Measurements from ENCODE around the gene GEN1. TPM values are rescaled to one million over a fixed set of nuclear protein-coding genes. Genes with fewer than 3 reads are reported as not detected.

Gene GEN1
- total RNA-seq, 4 donors from 2014 or later, result 4.7 to 21.6 (median 6.6) TPM

DNA sequence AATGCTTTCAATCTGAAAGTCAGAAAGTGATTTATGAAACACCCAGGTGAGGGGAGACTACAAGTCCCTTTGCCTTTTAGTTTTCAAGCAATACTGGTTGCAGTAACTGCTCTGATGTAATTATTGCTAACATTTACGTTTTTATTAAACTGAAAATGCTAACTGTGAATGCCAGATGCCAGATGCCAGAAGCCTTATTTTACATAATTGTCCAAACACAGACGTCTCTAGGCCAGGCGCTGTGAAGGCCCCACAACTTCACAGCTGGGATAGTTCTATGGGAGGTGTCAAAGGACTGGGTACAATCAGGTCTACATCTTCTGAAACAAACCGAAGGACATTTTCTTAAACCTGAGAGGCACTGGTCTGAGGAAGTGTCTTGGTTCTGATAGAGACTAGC lies 34.8 kb downstream of the GEN1 start:
- intact Hi-C loops (cut with DNase I; ENCODE audit: low total_unique reads), result no loop called here
- H3K36me3 ChIP-seq, result no peaks in the 10 kb centered on the region
- H3K4me1 ChIP-seq, result no peaks in the 10 kb centered on the region
- TF ChIP-seq, protein P1, sequence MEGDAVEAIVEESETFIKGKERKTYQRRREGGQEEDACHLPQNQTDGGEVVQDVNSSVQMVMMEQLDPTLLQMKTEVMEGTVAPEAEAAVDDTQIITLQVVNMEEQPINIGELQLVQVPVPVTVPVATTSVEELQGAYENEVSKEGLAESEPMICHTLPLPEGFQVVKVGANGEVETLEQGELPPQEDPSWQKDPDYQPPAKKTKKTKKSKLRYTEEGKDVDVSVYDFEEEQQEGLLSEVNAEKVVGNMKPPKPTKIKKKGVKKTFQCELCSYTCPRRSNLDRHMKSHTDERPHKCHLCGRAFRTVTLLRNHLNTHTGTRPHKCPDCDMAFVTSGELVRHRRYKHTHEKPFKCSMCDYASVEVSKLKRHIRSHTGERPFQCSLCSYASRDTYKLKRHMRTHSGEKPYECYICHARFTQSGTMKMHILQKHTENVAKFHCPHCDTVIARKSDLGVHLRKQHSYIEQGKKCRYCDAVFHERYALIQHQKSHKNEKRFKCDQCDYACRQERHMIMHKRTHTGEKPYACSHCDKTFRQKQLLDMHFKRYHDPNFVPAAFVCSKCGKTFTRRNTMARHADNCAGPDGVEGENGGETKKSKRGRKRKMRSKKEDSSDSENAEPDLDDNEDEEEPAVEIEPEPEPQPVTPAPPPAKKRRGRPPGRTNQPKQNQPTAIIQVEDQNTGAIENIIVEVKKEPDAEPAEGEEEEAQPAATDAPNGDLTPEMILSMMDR (IDR thresholded peaks at IDR 0.05), result no peak
- TF ChIP-seq POLR2A (IDR thresholded peaks at IDR 0.05), result no peak
- H3K4me3 ChIP-seq, result no peak overlapping the region
- H3K27me3 ChIP-seq, result no peaks in the 10 kb centered on the region
- DNase-seq, result no peak
- H3K9me3 ChIP-seq, result no peaks in the 10 kb centered on the region
- no peak overlapping the region for H3K27ac ChIP-seq

DNA sequence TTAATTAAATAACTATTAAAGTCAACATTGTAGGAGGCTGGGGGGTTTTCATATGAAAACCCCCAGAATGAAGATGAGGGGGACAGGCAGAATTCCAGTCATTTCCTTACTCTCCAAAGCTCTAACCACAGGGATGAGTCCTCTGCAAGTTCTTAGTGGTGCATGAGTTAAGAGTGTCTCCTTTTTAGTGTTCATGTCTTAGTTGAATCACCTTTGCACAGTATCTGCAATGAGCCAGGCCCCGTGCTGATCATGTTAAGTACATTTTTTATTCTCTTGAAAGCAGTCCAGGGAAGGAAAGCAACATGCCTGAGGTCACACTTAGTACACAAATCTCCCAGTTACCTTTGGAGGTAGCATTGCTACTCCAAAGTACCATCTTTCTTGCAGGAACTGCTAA lies 36.6 kb downstream of the GEN1 start:
- Histone ChIP-seq H3K27ac (no peak overlapping the region), H3K4me3 (no peak overlapping the region), H3K9me3 (no peaks in the 10 kb centered on the region), H3K4me1 (no peaks in the 10 kb centered on the region), H3K36me3 (no peaks in the 10 kb centered on the region), H3K27me3 (no peaks in the 10 kb centered on the region)
- DNase-seq, result no peak
- TF ChIP-seq, protein P1 (IDR thresholded peaks at IDR 0.05), result no peak
- no peak for TF ChIP-seq POLR2A (IDR thresholded peaks at IDR 0.05)
- intact Hi-C loops (cut with DNase I; ENCODE audit: low total_unique reads), result no loop called here

DNA sequence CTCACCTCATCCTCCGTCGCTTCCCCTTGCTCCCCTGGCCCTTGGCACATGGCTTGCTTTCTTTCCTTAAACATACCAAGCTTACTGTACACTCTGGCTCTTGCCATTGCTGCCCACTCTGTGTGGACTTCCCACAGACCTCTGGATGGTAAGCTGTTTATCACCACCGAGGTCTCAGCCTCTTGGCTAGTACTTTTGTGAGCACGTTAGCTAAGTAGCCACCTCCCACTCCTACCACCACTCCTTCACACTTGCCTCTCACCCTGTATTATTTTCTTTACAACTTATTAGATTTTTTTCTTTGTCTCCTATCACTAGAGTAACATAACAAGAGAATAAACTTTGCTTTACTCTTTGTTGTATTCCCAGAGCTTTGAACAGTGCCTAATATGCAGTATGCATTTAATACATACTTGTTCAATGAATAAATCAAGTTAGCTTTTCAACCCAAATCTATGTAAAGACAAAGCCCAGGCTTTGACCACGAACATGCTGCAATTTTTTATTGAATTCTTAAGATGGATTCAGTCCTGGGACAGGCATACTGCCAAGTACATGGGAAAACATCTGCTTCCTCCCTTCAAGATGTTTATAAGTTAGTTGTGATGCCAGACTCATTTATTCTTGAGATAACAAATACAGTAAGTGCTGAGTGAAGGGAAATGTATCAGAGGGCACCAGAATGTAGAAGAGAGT lies 37.3 kb downstream of the GEN1 start:
- Histone ChIP-seq H3K4me1 (no peaks in the 10 kb centered on the region), H3K27ac (no peak overlapping the region), H3K36me3 (no peaks in the 10 kb centered on the region), H3K9me3 (no peaks in the 10 kb centered on the region), H3K27me3 (no peaks in the 10 kb centered on the region), H3K4me3 (no peak overlapping the region)
- DNase-seq, result no peak
- TF ChIP-seq, protein P1 (IDR thresholded peaks at IDR 0.05), result no peak
- no peak for TF ChIP-seq POLR2A (IDR thresholded peaks at IDR 0.05)
- intact Hi-C loops (cut with DNase I; ENCODE audit: low total_unique reads), result no loop called here

DNA sequence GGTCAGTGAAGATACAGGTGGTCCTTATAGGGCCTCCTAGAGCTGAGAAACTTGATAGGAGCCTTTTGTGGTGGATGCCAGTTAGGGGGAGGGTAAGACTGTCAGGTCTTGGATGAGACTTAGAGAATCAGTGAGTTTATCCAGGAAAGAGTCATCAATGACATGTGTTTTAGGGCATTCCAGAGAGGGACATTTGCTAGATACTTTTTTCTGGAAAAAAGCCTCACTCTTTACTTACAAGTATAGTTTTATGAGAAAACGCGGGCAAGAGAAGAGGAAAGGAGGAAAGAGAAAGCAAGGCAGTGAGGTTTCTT lies 37.8 kb downstream of the GEN1 start:
- Histone ChIP-seq H3K4me3 (no peak overlapping the region), H3K9me3 (no peaks in the 10 kb centered on the region), H3K27ac (no peak overlapping the region), H3K4me1 (no peaks in the 10 kb centered on the region), H3K36me3 (no peaks in the 10 kb centered on the region), H3K27me3 (no peaks in the 10 kb centered on the region)
- intact Hi-C loops (cut with DNase I; ENCODE audit: low total_unique reads), result no loop called here
- no peak for DNase-seq
- TF ChIP-seq, protein P1 (IDR thresholded peaks at IDR 0.05), result no peak

DNA sequence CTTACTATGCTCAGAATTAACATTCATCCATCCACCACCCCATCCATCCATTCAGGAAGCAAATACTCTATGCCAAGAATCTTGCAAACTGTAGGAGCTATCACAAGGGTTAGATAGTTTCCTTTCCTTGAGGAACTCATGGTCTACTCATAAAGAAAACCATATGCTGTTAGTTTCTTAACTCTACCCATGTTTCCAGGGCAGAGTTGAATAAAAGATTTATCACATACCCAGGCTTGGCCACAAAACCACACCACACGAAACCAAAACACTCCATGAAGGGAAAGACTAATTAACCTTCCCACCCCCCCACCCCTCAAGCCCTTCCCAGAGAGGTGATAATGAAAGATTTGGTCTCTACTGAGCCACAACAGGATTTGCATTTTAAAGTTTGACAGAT lies 38.6 kb downstream of the GEN1 start:
- DNase-seq, result no peak
- intact Hi-C loops (cut with DNase I; ENCODE audit: low total_unique reads), result no loop called here
- H3K4me1 ChIP-seq, result no peaks in the 10 kb centered on the region
- TF ChIP-seq, protein P1 (IDR thresholded peaks at IDR 0.05), result no peak
- TF ChIP-seq POLR2A (IDR thresholded peaks at IDR 0.05), result no peak
- no peaks in the 10 kb centered on the region for H3K36me3 ChIP-seq
- H3K9me3 ChIP-seq, result no peaks in the 10 kb centered on the region
- H3K4me3 ChIP-seq, result no peak overlapping the region
- H3K27me3 ChIP-seq, result no peaks in the 10 kb centered on the region
- no peak overlapping the region for H3K27ac ChIP-seq

Data from uterus (tissue), 4 donors.